Measurements from ENCODE around the gene PCGF6. TPM values are rescaled to one million over a fixed set of nuclear protein-coding genes. Genes with fewer than 3 reads are reported as not detected.

The PCGF6 gene
- polyA plus RNA-seq, 1 of the 3 experiments (the other 2 are of a cell fraction) = 5.1 TPM

DNA sequence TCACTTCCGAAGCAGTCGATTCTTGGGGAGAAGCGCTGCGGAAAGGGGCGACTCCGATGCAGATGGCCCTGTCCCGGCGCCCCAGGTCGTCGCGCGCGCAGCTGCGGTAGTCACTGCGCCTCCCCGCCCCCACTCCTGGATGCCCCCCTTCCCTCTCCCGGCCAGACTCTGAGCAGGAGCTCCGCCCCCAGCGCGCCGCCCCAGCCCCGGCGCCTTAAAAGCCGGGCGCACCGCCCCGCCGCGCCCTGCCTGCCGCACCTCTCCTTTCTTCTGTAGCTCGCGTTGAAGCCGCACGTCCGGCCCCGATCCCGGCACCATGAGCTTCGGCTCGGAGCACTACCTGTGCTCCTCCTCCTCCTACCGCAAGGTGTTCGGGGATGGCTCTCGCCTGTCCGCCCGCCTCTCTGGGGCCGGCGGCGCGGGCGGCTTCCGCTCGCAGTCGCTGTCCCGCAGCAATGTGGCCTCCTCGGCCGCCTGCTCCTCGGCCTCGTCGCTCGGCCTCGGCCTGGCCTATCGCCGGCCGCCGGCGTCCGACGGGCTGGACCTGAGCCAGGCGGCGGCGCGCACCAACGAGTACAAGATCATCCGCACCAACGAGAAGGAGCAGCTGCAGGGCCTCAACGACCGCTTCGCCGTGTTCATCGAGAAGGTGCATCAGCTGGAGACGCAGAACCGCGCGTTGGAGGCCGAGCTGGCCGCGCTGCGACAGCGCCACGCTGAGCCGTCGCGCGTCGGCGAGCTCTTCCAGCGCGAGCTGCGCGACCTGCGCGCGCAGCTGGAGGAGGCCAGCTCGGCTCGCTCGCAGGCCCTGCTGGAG is 73.8 kb downstream of the PCGF6 start, which contains the start of gene INA (continued):
- TF ChIP-seq SMC3 (IDR thresholded peaks at IDR 0.05; ENCODE audit: low read depth, low read length) (no peak), NFIC (IDR thresholded peaks at IDR 0.05; ENCODE audit: borderline replicate concordance) (no peak), EP300 (IDR thresholded peaks at IDR 0.05; ENCODE audit: borderline replicate concordance in 1 of 2, low read depth in 1 of 2, low read length in 1 of 2) (no peak), RCOR1 (IDR thresholded peaks at IDR 0.05; ENCODE audit: low read length) (no peak), RAD21 (IDR thresholded peaks at IDR 0.05; ENCODE audit: low read length) (no peak), MXI1 (IDR thresholded peaks at IDR 0.05; ENCODE audit: low read depth, low read length) (peak; percentile 1; the same call in 1 of the 2 replicates), NRF1 (IDR thresholded peaks at IDR 0.05; ENCODE audit: low read depth, low read length) (peak; percentile 47; the same call in 1 of the 2 replicates), SIN3A (IDR thresholded peaks at IDR 0.05; ENCODE audit: borderline replicate concordance, low read depth, low read length) (no peak), FOXM1 (IDR thresholded peaks at IDR 0.05; ENCODE audit: low read depth) (no peak), YY1 (IDR thresholded peaks at IDR 0.05; ENCODE audit: low read depth) (no peak), RXRA (IDR thresholded peaks at IDR 0.05; ENCODE audit: borderline replicate concordance, low read depth) (no peak)
- TF ChIP-seq, protein P1, sequence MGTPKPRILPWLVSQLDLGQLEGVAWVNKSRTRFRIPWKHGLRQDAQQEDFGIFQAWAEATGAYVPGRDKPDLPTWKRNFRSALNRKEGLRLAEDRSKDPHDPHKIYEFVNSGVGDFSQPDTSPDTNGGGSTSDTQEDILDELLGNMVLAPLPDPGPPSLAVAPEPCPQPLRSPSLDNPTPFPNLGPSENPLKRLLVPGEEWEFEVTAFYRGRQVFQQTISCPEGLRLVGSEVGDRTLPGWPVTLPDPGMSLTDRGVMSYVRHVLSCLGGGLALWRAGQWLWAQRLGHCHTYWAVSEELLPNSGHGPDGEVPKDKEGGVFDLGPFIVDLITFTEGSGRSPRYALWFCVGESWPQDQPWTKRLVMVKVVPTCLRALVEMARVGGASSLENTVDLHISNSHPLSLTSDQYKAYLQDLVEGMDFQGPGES (IDR thresholded peaks at IDR 0.05; ENCODE audit: low read depth, low read length) = no peak

DNA sequence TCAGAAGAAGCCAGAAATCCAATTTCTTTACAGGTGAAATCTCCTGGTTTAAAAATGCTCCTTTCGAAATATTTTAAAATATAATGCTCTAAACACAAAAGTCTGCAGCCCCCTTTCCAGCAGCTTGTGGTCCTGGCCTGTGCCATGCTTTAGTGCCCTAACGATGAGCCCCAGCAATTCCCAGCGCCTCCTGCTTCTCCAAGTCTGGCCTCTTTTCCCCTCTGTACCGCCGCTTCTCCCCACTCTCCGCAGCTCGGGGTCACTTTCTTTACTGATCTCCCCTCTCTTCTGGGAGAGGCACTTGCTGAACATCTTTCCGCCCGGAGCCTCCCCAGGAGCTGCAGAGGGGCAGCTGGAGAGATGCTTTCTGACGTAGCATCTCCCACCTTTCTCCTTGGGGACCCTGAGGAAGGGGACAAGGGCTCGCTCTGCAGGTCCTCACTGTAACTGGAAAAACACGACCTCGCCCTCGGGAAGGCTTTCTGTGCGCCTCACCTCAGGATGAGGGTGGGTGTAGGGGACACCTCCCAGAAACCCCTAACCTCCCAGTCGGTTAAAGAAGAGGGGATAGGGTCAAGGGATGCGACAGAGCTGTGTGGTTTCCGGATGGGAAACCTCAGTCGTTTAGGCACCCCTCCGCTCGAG is 74.6 kb downstream of the PCGF6 start:
- Histone ChIP-seq H3K27ac (ENCODE audit: low read depth in 2 of 2, low read length in 1 of 2) (peak overlapping the region in 1 of 2 experiments; percentile 36; a peak in 2 of 4 replicates), H3K79me2 (ENCODE audit: insufficient read depth) (no peaks in the 10 kb centered on the region), H3K27me3 (ENCODE audit: insufficient read depth) (peaks cover 6% of the 10 kb centered on the region; the same call in 1 of the 2 replicates), H4K20me1 (ENCODE audit: insufficient read depth) (peaks cover 22% of the 10 kb centered on the region), H2AFZ (ENCODE audit: low read depth) (no peak overlapping the region), H3K9ac (no peak overlapping the region), H3K36me3 (replicated peaks in 1 of 2; ENCODE audit: control insufficient read depth in 1 of 2, insufficient read depth in 2 of 2, low read length in 1 of 2) (no peaks in the 10 kb centered on the region), H3K4me3 (ENCODE audit: low read depth in 2 of 2, low read length in 1 of 2) (peak overlapping the region; percentile 54 to 61), H3K9me2 (peaks cover 5% of the 10 kb centered on the region; the same call in 1 of the 2 replicates), H3F3A (replicated peaks; ENCODE audit: insufficient read depth) (peaks cover 20% of the 10 kb centered on the region), H3K4me1 (ENCODE audit: control insufficient read depth in 1 of 2, insufficient read depth in 2 of 2, low read depth in 1 of 2, low read length in 1 of 2) (peaks cover 10 to 21% of the 10 kb centered on the region in 2 experiments), H3K4me2 (peak overlapping the region; percentile 88), H3K9me3 (no peaks in the 10 kb centered on the region)
- 59% methylated on average over 21 of the region's 21 CpGs for WGBS (ENCODE audit: low lambda C conversion rate)
- POLR2A ChIA-PET = interaction anchor here (0.8 to 2.7 kb wide), 8 partner anchors 10 to 172 kb away, joined by 3 to 19 read pairs (median 4); partner anchors contain the start of gene NT5C2
- TF ChIP-seq GATA2 (CRISPR knock-in tag; IDR thresholded peaks at IDR 0.05) (no peak), RXRA (IDR thresholded peaks at IDR 0.05; ENCODE audit: borderline replicate concordance, low read depth) (no peak), EZH2phosphoT487 (IDR thresholded peaks at IDR 0.05; ENCODE audit: borderline replicate concordance, low read depth) (no peak), YY1 (IDR thresholded peaks at IDR 0.05; ENCODE audit: low read depth) (no peak), RFX5 (IDR thresholded peaks at IDR 0.05; ENCODE audit: low read length) (no peak), MXI1 (IDR thresholded peaks at IDR 0.05; ENCODE audit: low read depth, low read length) (no peak), POLR2AphosphoS5 (IDR thresholded peaks at IDR 0.05; ENCODE audit: low read depth, low read length) (no peak), GABPA (IDR thresholded peaks at IDR 0.05; ENCODE audit: low read depth) (no peak), NFIC (IDR thresholded peaks at IDR 0.05; ENCODE audit: borderline replicate concordance) (no peak), MEF2A (IDR thresholded peaks at IDR 0.05; ENCODE audit: borderline replicate concordance, low read depth) (no peak), FOSL2 (IDR thresholded peaks at IDR 0.05; ENCODE audit: borderline replicate concordance, low read depth) (no peak), NRF1 (IDR thresholded peaks at IDR 0.05; ENCODE audit: low read depth, low read length) (no peak), ELF1 (IDR thresholded peaks at IDR 0.05) (no peak), TCF12 (IDR thresholded peaks at IDR 0.05) (no peak), EP300 (IDR thresholded peaks at IDR 0.05; ENCODE audit: borderline replicate concordance in 1 of 2, low read depth in 1 of 2, low read length in 1 of 2) (no peak), RCOR1 (IDR thresholded peaks at IDR 0.05; ENCODE audit: low read length) (no peak)
- TF ChIP-seq, protein P1 (IDR thresholded peaks at IDR 0.05; ENCODE audit: low read depth, low read length) = no peak
- TF ChIP-seq, protein P2, sequence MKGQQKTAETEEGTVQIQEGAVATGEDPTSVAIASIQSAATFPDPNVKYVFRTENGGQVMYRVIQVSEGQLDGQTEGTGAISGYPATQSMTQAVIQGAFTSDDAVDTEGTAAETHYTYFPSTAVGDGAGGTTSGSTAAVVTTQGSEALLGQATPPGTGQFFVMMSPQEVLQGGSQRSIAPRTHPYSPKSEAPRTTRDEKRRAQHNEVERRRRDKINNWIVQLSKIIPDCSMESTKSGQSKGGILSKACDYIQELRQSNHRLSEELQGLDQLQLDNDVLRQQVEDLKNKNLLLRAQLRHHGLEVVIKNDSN (IDR thresholded peaks at IDR 0.05; ENCODE audit: borderline replicate concordance, low read depth) = no peak
- TF ChIP-seq, protein P3, sequence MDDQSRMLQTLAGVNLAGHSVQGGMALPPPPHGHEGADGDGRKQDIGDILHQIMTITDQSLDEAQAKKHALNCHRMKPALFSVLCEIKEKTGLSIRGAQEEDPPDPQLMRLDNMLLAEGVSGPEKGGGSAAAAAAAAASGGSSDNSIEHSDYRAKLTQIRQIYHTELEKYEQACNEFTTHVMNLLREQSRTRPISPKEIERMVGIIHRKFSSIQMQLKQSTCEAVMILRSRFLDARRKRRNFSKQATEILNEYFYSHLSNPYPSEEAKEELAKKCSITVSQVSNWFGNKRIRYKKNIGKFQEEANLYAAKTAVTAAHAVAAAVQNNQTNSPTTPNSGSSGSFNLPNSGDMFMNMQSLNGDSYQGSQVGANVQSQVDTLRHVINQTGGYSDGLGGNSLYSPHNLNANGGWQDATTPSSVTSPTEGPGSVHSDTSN (IDR thresholded peaks at IDR 0.05) = no peak
- CTCF ChIA-PET = interaction anchor here (0.7 to 1.5 kb wide), 3 partner anchors 31 to 83 kb away, joined by 3 to 4 read pairs (median 4); partner anchors contain the start of gene NT5C2
- DNase-seq = peak; percentile 39

Data from SK-N-SH (cell line).